ENCODE results near the gene ASCL2.

ASCL2 gene

GRCh38 chr11:2271327-2272227 lies 1.2 kb upstream of the ASCL2 start:
- Histone ChIP-seq H3K27me3 (ENCODE audit: control insufficient read depth in 1 of 2, insufficient read depth in 1 of 2, low read length in 2 of 2) (peaks cover 76 to 82% of the 10 kb centered on the region in 2 experiments), H2BK12ac (ENCODE audit: low read length in 2 of 2) (no peak overlapping the region), H3K4me1 (ENCODE audit: control insufficient read depth, insufficient read depth, low read depth, low read length) (peaks cover 11% of the 10 kb centered on the region), H3K27ac (ENCODE audit: low read length, poor library complexity, severe bottlenecking) (no peak overlapping the region), H3K23ac (ENCODE audit: low read length in 2 of 2) (no peak overlapping the region), H3K4ac (ENCODE audit: low read depth in 1 of 2, low read length in 2 of 2) (no peak overlapping the region), H3K79me1 (replicated peaks; ENCODE audit: low read length, poor library complexity, severe bottlenecking) (no peaks in the 10 kb centered on the region), H4K8ac (ENCODE audit: low read length) (no peak overlapping the region), H2AFZ (ENCODE audit: low read depth, low read length) (no peak overlapping the region), H3K36me3 (ENCODE audit: control insufficient read depth in 1 of 2, insufficient read depth in 2 of 2, low read depth in 1 of 2, low read length in 2 of 2) (peaks cover 0 to 7% of the 10 kb centered on the region in 2 experiments), H2AK5ac (ENCODE audit: low read length, severe bottlenecking) (no peak overlapping the region), H2BK120ac (ENCODE audit: low read depth, low read length) (no peak overlapping the region), H2BK5ac (ENCODE audit: low read depth, low read length, poor library complexity, severe bottlenecking) (no peak overlapping the region), H3K9ac (ENCODE audit: low read length) (no peak overlapping the region), H3K4me2 (ENCODE audit: low read length, poor library complexity, severe bottlenecking) (no peak overlapping the region), H2BK15ac (ENCODE audit: low read depth, poor library complexity, severe bottlenecking) (no peak overlapping the region), H3K4me3 (ENCODE audit: insufficient read depth in 1 of 2, low read depth in 1 of 2, low read length in 2 of 2) (no peak overlapping the region), H3K18ac (ENCODE audit: low read depth in 1 of 2, low read length in 2 of 2) (no peak overlapping the region), H3K14ac (ENCODE audit: low read length in 2 of 2) (no peak overlapping the region), H4K91ac (ENCODE audit: low read length) (no peak overlapping the region), H3K9me3 (ENCODE audit: control insufficient read depth, low read length) (no peaks in the 10 kb centered on the region)
- WGBS = 60% methylated on average over 42 of the region's 45 CpGs
- no peak for DNase-seq

GRCh38 chr11:2271077-2271326 lies 614 bp upstream of the ASCL2 start:
- H2BK12ac ChIP-seq (ENCODE audit: low read length in 2 of 2) = no peak overlapping the region
- H2BK5ac ChIP-seq (ENCODE audit: low read depth, low read length, poor library complexity, severe bottlenecking) = no peak overlapping the region
- H3K9me3 ChIP-seq (ENCODE audit: control insufficient read depth, low read length) = no peaks in the 10 kb centered on the region
- H3K4me3 ChIP-seq (ENCODE audit: insufficient read depth in 1 of 2, low read depth in 1 of 2, low read length in 2 of 2) = no peak overlapping the region
- H2AK5ac ChIP-seq (ENCODE audit: low read length, severe bottlenecking) = no peak overlapping the region
- H3K4ac ChIP-seq (ENCODE audit: low read depth in 1 of 2, low read length in 2 of 2) = no peak overlapping the region
- no peak for DNase-seq
- H3K27me3 ChIP-seq (ENCODE audit: control insufficient read depth in 1 of 2, insufficient read depth in 1 of 2, low read length in 2 of 2) = peaks cover 74 to 83% of the 10 kb centered on the region in 2 experiments
- WGBS = 47% methylated on average over 24 of the region's 28 CpGs
- H2BK120ac ChIP-seq (ENCODE audit: low read depth, low read length) = no peak overlapping the region
- H3K18ac ChIP-seq (ENCODE audit: low read depth in 1 of 2, low read length in 2 of 2) = no peak overlapping the region
- no peak overlapping the region for H4K8ac ChIP-seq (ENCODE audit: low read length)
- no peak overlapping the region for H3K4me2 ChIP-seq (ENCODE audit: low read length, poor library complexity, severe bottlenecking)
- H3K23ac ChIP-seq (ENCODE audit: low read length in 2 of 2) = no peak overlapping the region
- no peak overlapping the region for H4K91ac ChIP-seq (ENCODE audit: low read length)
- no peaks in the 10 kb centered on the region for H3K79me1 ChIP-seq (replicated peaks; ENCODE audit: low read length, poor library complexity, severe bottlenecking)
- no peak overlapping the region for H3K14ac ChIP-seq (ENCODE audit: low read length in 2 of 2)
- peaks cover 11% of the 10 kb centered on the region for H3K4me1 ChIP-seq (ENCODE audit: control insufficient read depth, insufficient read depth, low read depth, low read length)
- H2AFZ ChIP-seq (ENCODE audit: low read depth, low read length) = no peak overlapping the region
- peaks cover 0 to 7% of the 10 kb centered on the region in 2 experiments for H3K36me3 ChIP-seq (ENCODE audit: control insufficient read depth in 1 of 2, insufficient read depth in 2 of 2, low read depth in 1 of 2, low read length in 2 of 2)
- no peak overlapping the region for H3K27ac ChIP-seq (ENCODE audit: low read length, poor library complexity, severe bottlenecking)
- no peak overlapping the region for H3K9ac ChIP-seq (ENCODE audit: low read length)
- H2BK15ac ChIP-seq (ENCODE audit: low read depth, poor library complexity, severe bottlenecking) = no peak overlapping the region

GRCh38 chr11:2269601-2270321 lies 627 bp downstream of the ASCL2 start:
- WGBS = 7% methylated on average over 69 of the region's 104 CpGs
- no peak overlapping the region for H4K8ac ChIP-seq (ENCODE audit: low read length)

More at GRCh38 chr11:2269601-2270321, 627 bp downstream of the ASCL2 start:
- Histone ChIP-seq H2AFZ (ENCODE audit: low read depth, low read length) (no peak overlapping the region), H3K79me1 (replicated peaks; ENCODE audit: low read length, poor library complexity, severe bottlenecking) (no peaks in the 10 kb centered on the region), H2BK15ac (ENCODE audit: low read depth, poor library complexity, severe bottlenecking) (no peak overlapping the region), H3K27me3 (ENCODE audit: control insufficient read depth in 1 of 2, insufficient read depth in 1 of 2, low read length in 2 of 2) (peaks cover 70 to 83% of the 10 kb centered on the region in 2 experiments), H2AK5ac (ENCODE audit: low read length, severe bottlenecking) (no peak overlapping the region), H3K27ac (ENCODE audit: low read length, poor library complexity, severe bottlenecking) (no peak overlapping the region), H3K14ac (ENCODE audit: low read length in 2 of 2) (no peak overlapping the region), H3K4me3 (ENCODE audit: insufficient read depth in 1 of 2, low read depth in 1 of 2, low read length in 2 of 2) (peak overlapping the region in 1 of 2 experiments; percentile 10), H3K18ac (ENCODE audit: low read depth in 1 of 2, low read length in 2 of 2) (no peak overlapping the region), H2BK5ac (ENCODE audit: low read depth, low read length, poor library complexity, severe bottlenecking) (no peak overlapping the region), H3K4me1 (ENCODE audit: control insufficient read depth, insufficient read depth, low read depth, low read length) (peaks cover 11% of the 10 kb centered on the region), H3K4me2 (ENCODE audit: low read length, poor library complexity, severe bottlenecking) (no peak overlapping the region), H2BK120ac (ENCODE audit: low read depth, low read length) (no peak overlapping the region), H3K4ac (ENCODE audit: low read depth in 1 of 2, low read length in 2 of 2) (no peak overlapping the region), H3K36me3 (ENCODE audit: control insufficient read depth in 1 of 2, insufficient read depth in 2 of 2, low read depth in 1 of 2, low read length in 2 of 2) (peaks cover 0 to 7% of the 10 kb centered on the region in 2 experiments), H3K9ac (ENCODE audit: low read length) (no peak overlapping the region), H4K91ac (ENCODE audit: low read length) (no peak overlapping the region), H2BK12ac (ENCODE audit: low read length in 2 of 2) (no peak overlapping the region), H3K23ac (ENCODE audit: low read length in 2 of 2) (peak overlapping the region in 1 of 2 experiments; percentile 55), H3K9me3 (ENCODE audit: control insufficient read depth, low read length) (no peaks in the 10 kb centered on the region)
- DNase-seq = peak; percentile 26

Data from mesenchymal stem cell (in vitro differentiated cells and primary cell).